Natural killer cell (primary cell): ENCODE measurements around the gene AGER. TPM values are rescaled to one million over a fixed set of nuclear protein-coding genes. Genes with fewer than 3 reads are reported as not detected.

Experiments used
- ATAC-seq, 3 donors: fragments of 150-1000 bp in 2 of 3; fragments of 200-7000 bp in 1 of 3; cut with Tn5 transposase; 1 replicate in 1 of 3; 2 replicates in 2 of 3; pipeline ENCODE4 v1.10.0; 2021; ENCODE audit warnings: mild to moderate bottlenecking in 2 of 3, moderate library complexity in 2 of 3
- DNase-seq, 2 donors: peaks; one replicate each; pipeline versions ENCODE4 v3.0.0 to v3.0.0-alpha.2; 2013 to 2021; ENCODE audit warnings: mixed read lengths in 1 of 2
- H3K27ac ChIP-seq: one replicate; pipeline ENCODE4 v1.5.1; 2013; ENCODE audit warnings: mild to moderate bottlenecking, low read length
- H3K27me3 ChIP-seq: one replicate; pipeline ENCODE4 v1.6.1; 2013; ENCODE audit warnings: low read length; ENCODE audit not compliant: control insufficient read depth, insufficient read depth
- H3K36me3 ChIP-seq: one replicate; pipeline ENCODE4 v1.6.1; 2013; ENCODE audit warnings: low read length; ENCODE audit not compliant: control insufficient read depth, insufficient read depth
- H3K4me1 ChIP-seq: one replicate; pipeline ENCODE4 v1.6.1; 2013; ENCODE audit warnings: low read length; ENCODE audit not compliant: control insufficient read depth, insufficient read depth
- H3K4me3 ChIP-seq: one replicate; pipeline ENCODE4 v1.5.1; 2013; ENCODE audit warnings: low read length
- H3K9me3 ChIP-seq: one replicate; pipeline ENCODE4 v1.6.1; 2013; ENCODE audit warnings: low read length; ENCODE audit not compliant: control insufficient read depth, insufficient read depth
- H3K27ac Mint-ChIP-seq, 2 donors: one replicate each; pipeline ENCODE4 v1.8.0; 2022; ENCODE audit warnings: mild to moderate bottlenecking in 2 of 2, mixed read lengths in 2 of 2, moderate library complexity in 1 of 2
- H3K27me3 Mint-ChIP-seq, 2 donors: one replicate each; pipeline ENCODE4 v1.8.0; 2022; ENCODE audit warnings: low read depth in 2 of 2, mixed read lengths in 2 of 2
- H3K36me3 Mint-ChIP-seq: one replicate; pipeline ENCODE4 v1.8.0; 2022; ENCODE audit warnings: mixed read lengths
- H3K4me1 Mint-ChIP-seq, 2 donors: one replicate each; pipeline ENCODE4 v1.8.0; 2022; ENCODE audit warnings: mixed read lengths in 2 of 2
- H3K4me3 Mint-ChIP-seq: one replicate; pipeline ENCODE4 v1.8.0; 2022; ENCODE audit warnings: mild to moderate bottlenecking, moderate library complexity, mixed read lengths
- H3K9me3 Mint-ChIP-seq, 2 donors: one replicate each; pipeline ENCODE4 v1.8.0; 2022; ENCODE audit warnings: mixed read lengths in 2 of 2
- CTCF ChIP-seq: fragments of 200-600 bp; IDR thresholded peaks from one replicate; pipeline ENCODE4 v1.8.0; 2022; ENCODE audit warnings: antibody characterized with exemption
- WGBS: methylation state at CpG from one replicate; pipeline ENCODE4 v1.1.7; 2013; ENCODE audit warnings: missing lambda C conversion rate; ENCODE audit not compliant: insufficient coverage; 5-methylcytosine and 5-hydroxymethylcytosine counted together
- intact Hi-C: fragments of 100-400 bp; cut with micrococcal nuclease; formaldehyde crosslinking; loops from one replicate; pipeline ENCODE4 v1.14.2; 2022
- total RNA-seq, 4 donors: library from RNA; stranded (reverse); fragments of 120-200 nt in 1 of 4; gene quantifications; one replicate each; pipeline versions ENCODE4 v1.2.3 to v1.2.4, GENCODE V29; 2013 to 2022

AGER gene
- total RNA-seq, 3 donors from 2014 or later (not counting 1 experiment from before 2014, with no cell fraction given), result 19.0 to 25.1 (median 22.9) TPM

- 87% methylated on average over 5 of the region's 5 CpGs for WGBS
Measured at GRCh38 chr6:32210191-32210601, 26.1 kb upstream of the AGER start.

GRCh38 chr6:32208996-32209395 lies 24.9 kb upstream of the AGER start:
- H3K27ac Mint-ChIP-seq, result no peak overlapping the region
- no peaks in the 10 kb centered on the region for H3K9me3 ChIP-seq
- no peaks in the 10 kb centered on the region for H3K36me3 ChIP-seq
- DNase-seq (no peak), ATAC-seq (no peak)
- H3K27me3 Mint-ChIP-seq, result peaks cover 9 to 18% of the 10 kb centered on the region in 2 donors
- no peaks in the 10 kb centered on the region for H3K27me3 ChIP-seq
- no peak for TF ChIP-seq CTCF
- 88% methylated on average over 1 of the region's 1 CpG for WGBS
- no peak overlapping the region for H3K4me3 ChIP-seq
- no peak overlapping the region for H3K4me3 Mint-ChIP-seq
- H3K27ac ChIP-seq, result no peak overlapping the region
- no peaks in the 10 kb centered on the region for H3K4me1 Mint-ChIP-seq
- intact Hi-C loops, result no loop called here
- H3K9me3 Mint-ChIP-seq, result no peaks in the 10 kb centered on the region
- no peaks in the 10 kb centered on the region for H3K4me1 ChIP-seq
- H3K36me3 Mint-ChIP-seq, result no peaks in the 10 kb centered on the region

More at GRCh38 chr6:32210191-32210601, 26.1 kb upstream of the AGER start:
- Histone ChIP-seq H3K27ac (no peak overlapping the region), H3K9me3 (no peaks in the 10 kb centered on the region), H3K4me3 (no peak overlapping the region), H3K4me1 (no peaks in the 10 kb centered on the region), H3K27me3 (no peaks in the 10 kb centered on the region), H3K36me3 (no peaks in the 10 kb centered on the region)
- Mint-ChIP-seq H3K27me3 (peaks cover 0 to 7% of the 10 kb centered on the region in 2 donors), H3K27ac (no peak overlapping the region), H3K9me3 (no peaks in the 10 kb centered on the region), H3K4me3 (no peak overlapping the region), H3K36me3 (no peaks in the 10 kb centered on the region), H3K4me1 (no peaks in the 10 kb centered on the region)
- DNase-seq (no peak), ATAC-seq (no peak)
- intact Hi-C loops, result no loop called here
- no peak for TF ChIP-seq CTCF

DNA sequence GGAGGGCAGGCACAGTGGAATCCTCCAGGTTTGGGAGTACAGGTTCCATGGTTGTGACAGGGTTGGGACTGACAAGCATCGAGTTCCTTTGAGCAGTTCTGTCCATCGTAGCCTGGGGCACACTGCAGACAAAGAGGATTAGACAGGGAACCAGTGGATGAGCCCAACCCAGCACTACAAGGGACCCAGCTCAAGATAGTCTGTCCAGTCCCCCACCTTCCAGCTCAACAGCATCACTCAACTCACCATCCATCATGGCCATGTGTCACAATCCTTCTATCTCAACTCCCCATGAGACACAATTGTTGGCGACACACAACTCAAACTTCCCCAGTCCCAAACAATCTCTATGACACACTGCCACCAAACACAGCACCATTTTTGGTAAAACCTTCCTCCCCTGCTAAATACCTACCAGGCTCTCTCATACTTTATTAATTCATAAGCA lies 20.2 kb upstream of the AGER start:
- Histone ChIP-seq H3K4me3 (no peak overlapping the region), H3K36me3 (no peaks in the 10 kb centered on the region), H3K4me1 (no peaks in the 10 kb centered on the region), H3K9me3 (no peaks in the 10 kb centered on the region), H3K27me3 (no peaks in the 10 kb centered on the region), H3K27ac (no peak overlapping the region)
- no peak overlapping the region for H3K4me3 Mint-ChIP-seq
- ATAC-seq (no peak), DNase-seq (no peak)
- no peak for TF ChIP-seq CTCF
- no peaks in the 10 kb centered on the region for H3K9me3 Mint-ChIP-seq
- intact Hi-C loops, result no loop called here
- peaks cover 9 to 18% of the 10 kb centered on the region in 2 donors for H3K27me3 Mint-ChIP-seq
- H3K27ac Mint-ChIP-seq, result no peak overlapping the region
- H3K4me1 Mint-ChIP-seq, result no peaks in the 10 kb centered on the region
- WGBS, result 93% methylated on average over 3 of the region's 3 CpGs
- no peaks in the 10 kb centered on the region for H3K36me3 Mint-ChIP-seq
